Measurements from ENCODE around the gene DUSP7.

GRCh38 chr3:52024765-52025452, 31.5 kb downstream of the DUSP7 start:
- TF ChIP-seq PTTG1 (tag; IDR thresholded peaks at IDR 0.05; ENCODE audit: low read depth) (no peak), CEBPZ (IDR thresholded peaks at IDR 0.05; ENCODE audit: borderline replicate concordance, low read depth, low read length) (no peak), CHD2 (IDR thresholded peaks at IDR 0.05; ENCODE audit: low read depth, low read length) (no peak), ZNF184 (CRISPR knock-in tag; IDR thresholded peaks at IDR 0.05) (no peak), ZNF384 (IDR thresholded peaks at IDR 0.05; ENCODE audit: low read depth, low read length) (no peak), NBN (IDR thresholded peaks at IDR 0.05; ENCODE audit: low read depth) (no peak), KLF1 (tag; IDR thresholded peaks at IDR 0.05) (no peak)
- TF ChIP-seq, protein P1, sequence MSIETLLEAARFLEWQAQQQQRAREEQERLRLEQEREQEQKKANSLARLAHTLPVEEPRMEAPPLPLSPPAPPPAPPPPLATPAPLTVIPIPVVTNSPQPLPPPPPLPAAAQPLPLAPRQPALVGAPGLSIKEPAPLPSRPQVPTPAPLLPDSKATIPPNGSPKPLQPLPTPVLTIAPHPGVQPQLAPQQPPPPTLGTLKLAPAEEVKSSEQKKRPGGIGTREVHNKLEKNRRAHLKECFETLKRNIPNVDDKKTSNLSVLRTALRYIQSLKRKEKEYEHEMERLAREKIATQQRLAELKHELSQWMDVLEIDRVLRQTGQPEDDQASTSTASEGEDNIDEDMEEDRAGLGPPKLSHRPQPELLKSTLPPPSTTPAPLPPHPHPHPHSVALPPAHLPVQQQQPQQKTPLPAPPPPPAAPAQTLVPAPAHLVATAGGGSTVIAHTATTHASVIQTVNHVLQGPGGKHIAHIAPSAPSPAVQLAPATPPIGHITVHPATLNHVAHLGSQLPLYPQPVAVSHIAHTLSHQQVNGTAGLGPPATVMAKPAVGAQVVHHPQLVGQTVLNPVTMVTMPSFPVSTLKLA (conservative IDR thresholded peaks at IDR 0.05), result no peak
